ENCODE results near the gene NFE2L2.

Gene NFE2L2

GRCh38 chr2:177285892-177286715 is 21.6 kb upstream of the NFE2L2 start:
- TF ChIP-seq POLR2A (IDR thresholded peaks at IDR 0.05; ENCODE audit: low read depth, low read length), result no peak
- no peak for FAIRE-seq

GRCh38 chr2:177284531-177284930 is 20.0 kb upstream of the NFE2L2 start:
- FAIRE-seq, result no peak
- no peak for TF ChIP-seq POLR2A (IDR thresholded peaks at IDR 0.05; ENCODE audit: low read depth, low read length)
- no peak for DNase-seq (ENCODE audit: insufficient read length, low spot score)

More at GRCh38 chr2:177285892-177286715, 21.6 kb upstream of the NFE2L2 start:
- DNase-seq (ENCODE audit: insufficient read length, low spot score), result no peak

- TF ChIP-seq POLR2A (IDR thresholded peaks at IDR 0.05; ENCODE audit: low read depth, low read length), result no peak
- DNase-seq (ENCODE audit: insufficient read length, low spot score), result no peak
- FAIRE-seq, result no peak
These were observed 19.4 kb upstream of the NFE2L2 start for GRCh38 chr2:177283906-177284305.

GRCh38 chr2:177282787-177283572 is 18.5 kb upstream of the NFE2L2 start:
- DNase-seq (ENCODE audit: insufficient read length, low spot score) (no peak), FAIRE-seq (no peak)
- TF ChIP-seq POLR2A (IDR thresholded peaks at IDR 0.05; ENCODE audit: low read depth, low read length), result no peak

GRCh38 chr2:177282181-177282641 is 17.7 kb upstream of the NFE2L2 start:
- FAIRE-seq, result no peak
- TF ChIP-seq POLR2A (IDR thresholded peaks at IDR 0.05; ENCODE audit: low read depth, low read length), result no peak
- no peak for DNase-seq (ENCODE audit: insufficient read length, low spot score)

DNA sequence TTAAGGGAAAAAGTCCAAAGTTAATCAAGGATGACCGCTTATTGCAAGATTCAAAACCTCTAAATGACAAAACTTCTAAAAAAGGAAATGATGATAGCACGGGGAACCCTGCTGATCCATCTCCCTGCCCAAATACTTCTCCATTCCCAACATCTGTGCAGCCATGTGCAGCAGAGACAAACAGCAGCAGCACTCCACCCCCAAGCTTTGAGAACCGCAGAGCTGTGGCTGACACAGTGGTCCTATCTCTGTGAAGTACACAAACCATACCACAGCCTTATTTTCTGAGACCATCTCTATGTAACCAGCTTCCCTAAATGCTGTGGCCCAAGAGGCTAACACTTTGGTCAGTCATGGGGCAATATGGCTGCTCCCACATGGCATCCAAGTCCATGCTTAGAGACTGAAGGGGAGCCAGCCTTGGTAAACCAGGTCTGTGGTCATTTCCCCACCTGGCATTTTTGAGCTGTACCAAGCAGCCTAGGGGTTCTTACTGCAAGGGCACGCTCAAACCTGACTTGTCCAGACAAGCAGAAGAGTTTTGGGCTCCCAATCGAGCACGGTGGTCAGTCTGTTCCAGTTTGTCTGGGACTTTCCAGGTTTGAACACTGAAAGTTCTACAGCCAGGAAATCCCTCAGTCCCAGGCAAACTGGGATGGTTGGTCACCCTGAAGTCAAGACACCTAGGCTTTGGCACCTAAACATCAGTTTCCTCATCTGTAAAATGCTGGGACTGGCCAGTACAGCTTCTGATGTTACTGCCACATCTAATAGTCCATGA is 17.1 kb upstream of the NFE2L2 start:
- FAIRE-seq (no peak), DNase-seq (ENCODE audit: insufficient read length, low spot score) (no peak)
- TF ChIP-seq POLR2A (IDR thresholded peaks at IDR 0.05; ENCODE audit: low read depth, low read length), result no peak

DNA sequence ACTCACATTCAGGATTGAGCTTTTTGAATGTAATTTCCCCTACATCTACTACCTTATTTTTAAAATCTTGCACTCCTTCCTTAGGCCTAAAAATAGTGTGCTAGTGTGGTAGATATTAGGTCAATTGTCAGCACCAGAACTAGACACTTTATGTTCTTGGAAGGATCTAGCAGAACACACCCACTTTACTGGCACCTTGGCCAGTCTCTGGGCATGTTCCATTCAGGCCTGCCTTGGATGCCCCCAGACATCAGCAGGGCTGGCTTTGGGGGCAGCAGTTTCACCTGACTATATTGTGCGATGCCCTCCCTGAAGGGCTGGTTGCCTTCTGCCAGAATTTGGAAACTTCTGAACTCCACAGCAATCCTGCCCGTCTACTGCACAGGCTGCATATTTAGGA is 15.3 kb upstream of the NFE2L2 start:
- TF ChIP-seq POLR2A (IDR thresholded peaks at IDR 0.05; ENCODE audit: low read depth, low read length), result no peak
- DNase-seq (ENCODE audit: insufficient read length, low spot score) (no peak), FAIRE-seq (no peak)

DNA sequence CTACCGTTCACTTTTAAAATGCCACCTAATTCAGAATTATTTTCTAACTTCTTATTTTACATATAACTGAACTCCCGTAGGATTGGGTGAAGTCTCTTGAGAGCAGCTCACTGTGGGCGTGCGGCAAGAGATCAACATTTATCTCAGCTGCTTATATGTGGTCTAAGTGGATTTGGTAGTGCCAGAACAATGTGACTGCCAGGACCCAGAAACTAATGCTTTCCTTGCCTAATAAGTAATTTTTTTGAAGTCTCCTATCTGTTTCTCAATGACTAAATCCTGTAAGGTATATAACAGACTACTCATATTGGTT is 11.2 kb upstream of the NFE2L2 start:
- FAIRE-seq (no peak), DNase-seq (ENCODE audit: insufficient read length, low spot score) (no peak)
- TF ChIP-seq POLR2A (IDR thresholded peaks at IDR 0.05; ENCODE audit: low read depth, low read length), result no peak

DNA sequence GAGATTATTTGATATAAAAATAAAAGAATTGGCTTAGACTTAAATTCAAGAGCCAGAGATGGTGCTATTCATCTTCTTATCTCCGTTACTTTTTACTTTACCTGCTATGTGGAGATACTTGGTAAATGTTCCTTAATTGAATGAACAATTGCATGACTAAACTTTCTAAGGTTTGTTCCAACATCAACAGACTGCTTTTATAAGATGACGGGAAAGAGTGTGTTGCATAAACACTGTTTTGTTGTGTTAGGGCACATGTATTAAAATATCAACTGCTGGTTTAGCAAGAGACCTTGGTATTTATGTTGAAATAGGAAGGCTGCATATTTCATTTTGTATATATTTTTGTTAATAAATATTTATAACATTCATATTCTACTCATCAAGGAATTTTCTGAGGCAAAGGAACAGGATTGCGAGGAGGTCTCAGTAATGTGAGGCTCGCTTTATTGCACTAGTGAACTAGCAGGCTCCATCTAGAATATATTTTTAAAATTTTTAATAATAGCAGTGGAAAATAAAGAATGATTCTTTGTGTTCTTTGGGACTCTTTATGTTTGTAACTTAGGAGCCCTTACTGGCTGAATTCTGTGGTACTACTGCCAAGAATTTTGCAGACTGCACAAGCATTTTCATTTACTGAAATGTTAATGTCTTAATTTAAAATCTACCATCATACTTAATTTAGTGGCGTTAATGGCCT is 10.7 kb upstream of the NFE2L2 start:
- no peak for TF ChIP-seq POLR2A (IDR thresholded peaks at IDR 0.05; ENCODE audit: low read depth, low read length)
- no peak for DNase-seq (ENCODE audit: insufficient read length, low spot score)
- peak; percentile 81 for FAIRE-seq

DNA sequence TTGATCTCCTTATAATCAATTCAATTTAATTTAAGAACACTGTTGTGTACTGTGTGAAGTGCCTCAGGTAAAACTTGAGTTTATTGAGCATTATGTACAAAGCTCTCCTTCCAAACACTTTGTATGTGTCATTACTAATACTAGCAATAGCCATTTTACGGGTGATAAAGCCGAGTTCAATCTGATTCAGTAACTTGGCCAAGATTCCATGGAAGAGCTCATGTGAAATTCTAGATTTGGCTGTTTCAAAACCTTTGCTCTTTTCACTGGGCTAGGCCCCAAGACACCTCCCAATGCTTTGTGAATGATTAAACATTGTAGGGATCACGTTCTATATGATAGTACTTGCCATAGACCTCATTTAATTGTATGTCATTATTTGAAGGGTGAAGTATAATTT is 8.9 kb upstream of the NFE2L2 start:
- no peak for TF ChIP-seq POLR2A (IDR thresholded peaks at IDR 0.05; ENCODE audit: low read depth, low read length)
- DNase-seq (ENCODE audit: insufficient read length, low spot score) (no peak), FAIRE-seq (peak; percentile 15)

- FAIRE-seq (no peak), DNase-seq (ENCODE audit: insufficient read length, low spot score) (no peak)
- no peak for TF ChIP-seq POLR2A (IDR thresholded peaks at IDR 0.05; ENCODE audit: low read depth, low read length)
These were observed 8.2 kb upstream of the NFE2L2 start for GRCh38 chr2:177272765-177273164.

DNA sequence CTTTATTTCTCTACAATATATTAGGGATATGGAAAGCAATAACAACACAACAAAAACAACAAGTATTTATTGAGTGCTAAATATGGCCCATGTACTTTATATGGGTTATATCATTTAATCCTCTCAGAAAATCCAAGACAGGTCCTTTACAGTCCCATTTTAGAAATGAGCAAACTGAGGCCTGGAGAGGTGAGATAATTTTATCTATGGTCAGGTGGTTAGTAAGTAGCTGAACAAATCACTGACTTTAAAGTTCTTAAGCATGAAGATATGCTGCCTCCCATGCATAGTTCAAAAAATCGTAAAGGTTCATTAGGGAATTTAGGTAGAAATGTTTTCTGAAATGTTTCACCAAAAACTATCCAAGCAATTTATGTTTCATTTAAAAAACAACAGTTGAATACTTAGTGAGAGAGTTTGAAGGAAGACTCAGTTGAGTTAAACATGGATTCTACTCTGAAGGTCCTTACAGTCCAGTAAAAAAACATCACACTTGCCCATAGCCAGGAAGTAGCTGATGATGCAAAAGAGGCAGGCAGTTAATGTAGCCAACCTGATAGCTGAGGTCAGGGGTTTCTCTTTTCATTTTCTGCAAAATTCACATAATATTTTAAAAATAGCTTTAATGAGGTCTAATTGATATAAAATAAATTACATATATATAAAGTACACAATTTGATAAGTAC is 7.6 kb upstream of the NFE2L2 start:
- peak; percentile 38 for FAIRE-seq

GRCh38 chr2:177270531-177270930 is 6.0 kb upstream of the NFE2L2 start:
- FAIRE-seq (no peak), DNase-seq (ENCODE audit: insufficient read length, low spot score) (no peak)
- TF ChIP-seq POLR2A (IDR thresholded peaks at IDR 0.05; ENCODE audit: low read depth, low read length), result no peak

More for the DNA sequence above, 7.6 kb upstream of the NFE2L2 start:
- no peak for TF ChIP-seq POLR2A (IDR thresholded peaks at IDR 0.05; ENCODE audit: low read depth, low read length)
- DNase-seq (ENCODE audit: insufficient read length, low spot score), result no peak
